ENCODE measurements around the gene CIRBP. TPM values are rescaled to one million over a fixed set of nuclear protein-coding genes. Genes with fewer than 3 reads are reported as not detected.
A peak's percentile ranks its signal among the peaks of the same experiment; 100 is the strongest.

The CIRBP gene
- total and polyA plus RNA-seq, 9 of the 15 experiments (the other 6 are each of a cell fraction or from before 2014, with no cell fraction given): 20.5 to 327 (median 176) TPM

DNA sequence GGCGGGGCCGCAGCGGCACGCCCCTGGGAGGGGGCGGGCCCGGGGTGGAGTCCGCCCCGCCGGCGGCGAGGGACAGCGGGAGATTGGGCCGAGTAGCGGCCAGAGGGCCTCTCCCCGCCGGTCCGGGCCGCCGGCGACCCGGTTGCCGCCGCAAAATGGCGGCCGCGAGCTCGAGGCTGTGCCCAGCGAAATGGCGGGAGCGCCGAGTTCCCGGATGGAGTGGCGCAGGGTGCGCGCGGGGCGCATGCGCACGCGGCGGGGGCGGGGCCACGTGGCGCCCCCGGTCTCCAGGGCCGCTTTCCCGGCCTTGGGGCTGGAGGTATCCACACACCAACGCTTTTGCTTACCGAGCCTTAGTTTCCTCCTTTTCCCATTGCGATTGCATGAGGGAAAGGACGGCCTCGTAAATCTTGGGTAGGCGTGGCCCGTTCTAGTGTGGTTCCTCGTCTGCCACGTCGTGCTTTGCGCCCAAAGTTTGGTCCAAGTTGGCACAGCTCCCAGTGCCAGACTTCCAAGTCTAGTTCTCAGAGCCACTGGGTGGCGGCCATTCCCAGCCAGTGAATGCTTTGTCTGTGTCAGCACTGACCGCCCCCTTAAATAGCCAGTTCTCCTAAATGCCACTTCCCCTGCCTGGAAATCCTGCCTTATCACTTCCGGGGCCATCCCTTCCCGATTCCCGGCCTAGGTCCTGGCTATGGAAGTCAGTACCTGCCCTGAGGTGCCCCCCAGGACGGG is 513 bp downstream of the CIRBP start (continued):
- TF ChIP-seq TCF7 (IDR thresholded peaks at IDR 0.05; ENCODE audit: borderline replicate concordance) (no peak), MED1 (CRISPR knock-in tag; IDR thresholded peaks at IDR 0.05; ENCODE audit: borderline replicate concordance) (no peak), MTF1 (CRISPR knock-in tag; IDR thresholded peaks at IDR 0.05; ENCODE audit: borderline replicate concordance) (no peak), YY1 (IDR thresholded peaks at IDR 0.05; ENCODE audit: borderline replicate concordance in 1 of 3, control insufficient read depth in 1 of 3, extremely low read depth in 1 of 3, insufficient read depth in 3 of 3, insufficient read length in 1 of 3, insufficient replicate concordance in 2 of 3, low read depth in 1 of 3, low read length in 2 of 3) (peak; percentile 97 to 99 (median 99)), BRF1 (IDR thresholded peaks at IDR 0.05; ENCODE audit: borderline replicate concordance, extremely low read depth, insufficient read length) (no peak), CBX2 (IDR thresholded peaks at IDR 0.05; ENCODE audit: insufficient read depth, low read length, poor library complexity, severe bottlenecking) (no peak), ZFP30 (CRISPR knock-in tag; IDR thresholded peaks at IDR 0.05; ENCODE audit: borderline replicate concordance) (no peak), CGGBP1 (CRISPR knock-in tag; IDR thresholded peaks at IDR 0.05) (no peak), RBM39 (optimal IDR thresholded peaks at IDR 0.05; ENCODE audit: low read depth, low read length) (peak; percentile 82), RBM22 (IDR thresholded peaks at IDR 0.05; ENCODE audit: low read depth, low read length, poor library complexity, severe bottlenecking) (peak; percentile 95), NFIX (CRISPR knock-in tag; IDR thresholded peaks at IDR 0.05; ENCODE audit: low read depth) (no peak), YBX1 (IDR thresholded peaks at IDR 0.05) (no peak), SMARCC2 (IDR thresholded peaks at IDR 0.05; ENCODE audit: low read depth) (no peak), ZSCAN29 (IDR thresholded peaks at IDR 0.05) (no peak), GATAD2A (IDR thresholded peaks at IDR 0.05) (0 out of 2 replicates have a peak, but pooled peaks have one; percentile 26), MTA2 (IDR thresholded peaks at IDR 0.05; ENCODE audit: low read depth) (no peak), ZBTB8A (IDR thresholded peaks at IDR 0.05; ENCODE audit: partially characterized antibody) (no peak), ZNF274 (IDR thresholded peaks at IDR 0.05; ENCODE audit: borderline replicate concordance, low read depth, low read length) (no peak), CCAR2 (IDR thresholded peaks at IDR 0.05; ENCODE audit: low read depth, low read length) (no peak), FOSL1 (tag; conservative IDR thresholded peaks at IDR 0.05) (peak; percentile 52), TFAM (CRISPR knock-in tag; conservative IDR thresholded peaks at IDR 0.05) (no peak)
- TF ChIP-seq, protein P1, sequence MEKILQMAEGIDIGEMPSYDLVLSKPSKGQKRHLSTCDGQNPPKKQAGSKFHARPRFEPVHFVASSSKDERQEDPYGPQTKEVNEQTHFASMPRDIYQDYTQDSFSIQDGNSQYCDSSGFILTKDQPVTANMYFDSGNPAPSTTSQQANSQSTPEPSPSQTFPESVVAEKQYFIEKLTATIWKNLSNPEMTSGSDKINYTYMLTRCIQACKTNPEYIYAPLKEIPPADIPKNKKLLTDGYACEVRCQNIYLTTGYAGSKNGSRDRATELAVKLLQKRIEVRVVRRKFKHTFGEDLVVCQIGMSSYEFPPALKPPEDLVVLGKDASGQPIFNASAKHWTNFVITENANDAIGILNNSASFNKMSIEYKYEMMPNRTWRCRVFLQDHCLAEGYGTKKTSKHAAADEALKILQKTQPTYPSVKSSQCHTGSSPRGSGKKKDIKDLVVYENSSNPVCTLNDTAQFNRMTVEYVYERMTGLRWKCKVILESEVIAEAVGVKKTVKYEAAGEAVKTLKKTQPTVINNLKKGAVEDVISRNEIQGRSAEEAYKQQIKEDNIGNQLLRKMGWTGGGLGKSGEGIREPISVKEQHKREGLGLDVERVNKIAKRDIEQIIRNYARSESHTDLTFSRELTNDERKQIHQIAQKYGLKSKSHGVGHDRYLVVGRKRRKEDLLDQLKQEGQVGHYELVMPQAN (IDR thresholded peaks at IDR 0.05; ENCODE audit: borderline replicate concordance): peak; percentile 81; the same call in 1 of the 2 replicates
- TF ChIP-seq, protein P2, sequence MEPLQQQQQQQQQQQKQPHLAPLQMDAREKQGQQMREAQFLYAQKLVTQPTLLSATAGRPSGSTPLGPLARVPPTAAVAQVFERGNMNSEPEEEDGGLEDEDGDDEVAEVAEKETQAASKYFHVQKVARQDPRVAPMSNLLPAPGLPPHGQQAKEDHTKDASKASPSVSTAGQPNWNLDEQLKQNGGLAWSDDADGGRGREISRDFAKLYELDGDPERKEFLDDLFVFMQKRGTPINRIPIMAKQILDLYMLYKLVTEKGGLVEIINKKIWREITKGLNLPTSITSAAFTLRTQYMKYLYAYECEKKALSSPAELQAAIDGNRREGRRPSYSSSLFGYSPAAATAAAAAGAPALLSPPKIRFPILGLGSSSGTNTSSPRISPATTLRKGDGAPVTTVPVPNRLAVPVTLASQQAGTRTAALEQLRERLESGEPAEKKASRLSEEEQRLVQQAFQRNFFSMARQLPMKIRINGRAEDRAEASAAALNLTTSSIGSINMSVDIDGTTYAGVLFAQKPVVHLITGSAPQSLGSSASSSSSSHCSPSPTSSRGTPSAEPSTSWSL (CRISPR knock-in tag; IDR thresholded peaks at IDR 0.05; ENCODE audit: borderline replicate concordance): no peak

All from K562 (cell line).